Mucosa of stomach (tissue), 1 donor: ENCODE data around the gene KCTD21.

Experiments
- H3K27me3 ChIP-seq: one replicate; pipeline ENCODE4 v1.7.0; 2013; ENCODE audit warnings: mild to moderate bottlenecking, low read length; ENCODE audit not compliant: control insufficient read depth, insufficient read depth
- H3K36me3 ChIP-seq: one replicate; pipeline ENCODE4 v1.7.0; 2013; ENCODE audit warnings: low read length; ENCODE audit not compliant: control insufficient read depth, insufficient read depth
- H3K4me1 ChIP-seq: one replicate; pipeline ENCODE4 v1.7.0; 2013; ENCODE audit warnings: mild to moderate bottlenecking, low read length; ENCODE audit not compliant: control insufficient read depth, insufficient read depth
- H3K4me3 ChIP-seq: one replicate; pipeline ENCODE4 v1.7.0; 2013; ENCODE audit warnings: low read length
- H3K9ac ChIP-seq: one replicate; pipeline ENCODE4 v1.7.0; 2013; ENCODE audit warnings: mild to moderate bottlenecking, low read length, moderate library complexity
- H3K9me3 ChIP-seq: one replicate; pipeline ENCODE4 v1.7.0; 2013; ENCODE audit warnings: mild to moderate bottlenecking, low read length, moderate library complexity; ENCODE audit not compliant: control insufficient read depth
- donor health status: Pancreatic carcinoma.

Gene KCTD21

DNA sequence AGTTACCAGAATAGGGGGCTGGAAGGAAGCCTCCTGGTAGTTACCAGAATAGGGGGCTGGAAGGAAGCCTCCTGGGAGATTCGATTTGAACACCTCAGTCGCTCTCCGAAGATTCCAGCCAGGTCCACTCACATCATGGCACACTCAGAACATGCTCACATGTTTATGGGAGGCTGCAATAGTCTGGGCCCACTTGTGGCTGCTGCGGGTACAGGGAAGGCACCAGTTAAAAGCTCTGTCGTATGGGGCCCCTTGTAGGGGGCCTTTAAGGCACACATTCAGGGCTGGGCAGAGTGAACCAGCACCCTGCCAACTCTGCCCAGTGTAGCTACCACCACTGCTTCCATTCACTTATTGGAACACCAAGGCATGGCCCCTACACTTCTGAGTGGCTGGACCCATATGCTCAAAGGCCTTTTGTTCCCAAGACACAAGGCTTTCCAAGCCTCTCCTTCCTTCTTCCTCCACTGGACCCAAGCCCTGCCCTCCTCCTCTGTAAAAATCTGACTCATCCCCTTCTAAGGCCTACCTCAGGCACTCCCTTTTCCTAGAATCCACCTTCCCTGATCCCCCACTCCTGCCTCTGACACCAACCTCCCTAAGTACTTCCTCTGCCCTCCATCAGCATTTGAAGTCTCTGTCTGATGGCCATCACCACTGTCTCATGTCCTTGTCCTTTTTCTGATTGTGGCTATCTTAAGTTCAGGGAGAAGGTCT lies 28.3 kb upstream of the KCTD21 start:
- no peaks in the 10 kb centered on the region for H3K36me3 ChIP-seq
- no peak overlapping the region for H3K4me3 ChIP-seq
- no peaks in the 10 kb centered on the region for H3K4me1 ChIP-seq
- H3K9ac ChIP-seq, result no peak overlapping the region
- H3K27me3 ChIP-seq, result no peaks in the 10 kb centered on the region
- H3K9me3 ChIP-seq, result no peaks in the 10 kb centered on the region

DNA sequence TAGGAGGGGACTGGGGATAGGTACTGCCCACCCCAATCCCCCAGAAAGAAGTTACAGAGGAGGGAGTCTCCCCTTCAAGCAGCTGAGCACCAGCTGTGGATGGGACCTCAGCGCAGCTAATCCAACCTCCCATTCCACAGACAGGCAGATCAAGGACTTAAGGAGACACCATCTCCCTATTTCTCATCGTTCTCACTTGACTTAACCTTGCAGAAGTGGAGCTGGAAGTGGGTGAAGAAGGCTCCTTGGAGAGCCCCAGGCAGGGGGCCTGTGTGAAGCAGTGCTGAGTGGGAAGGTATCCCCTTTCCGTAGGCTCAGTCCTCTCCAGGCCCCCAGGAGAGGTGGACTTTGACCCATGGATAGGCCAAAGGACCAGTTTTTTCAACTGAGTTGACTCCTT lies 27.6 kb upstream of the KCTD21 start:
- H3K4me3 ChIP-seq, result no peak overlapping the region
- no peak overlapping the region for H3K9ac ChIP-seq
- H3K4me1 ChIP-seq, result no peaks in the 10 kb centered on the region
- no peaks in the 10 kb centered on the region for H3K9me3 ChIP-seq
- H3K27me3 ChIP-seq, result no peaks in the 10 kb centered on the region
- H3K36me3 ChIP-seq, result no peaks in the 10 kb centered on the region

DNA sequence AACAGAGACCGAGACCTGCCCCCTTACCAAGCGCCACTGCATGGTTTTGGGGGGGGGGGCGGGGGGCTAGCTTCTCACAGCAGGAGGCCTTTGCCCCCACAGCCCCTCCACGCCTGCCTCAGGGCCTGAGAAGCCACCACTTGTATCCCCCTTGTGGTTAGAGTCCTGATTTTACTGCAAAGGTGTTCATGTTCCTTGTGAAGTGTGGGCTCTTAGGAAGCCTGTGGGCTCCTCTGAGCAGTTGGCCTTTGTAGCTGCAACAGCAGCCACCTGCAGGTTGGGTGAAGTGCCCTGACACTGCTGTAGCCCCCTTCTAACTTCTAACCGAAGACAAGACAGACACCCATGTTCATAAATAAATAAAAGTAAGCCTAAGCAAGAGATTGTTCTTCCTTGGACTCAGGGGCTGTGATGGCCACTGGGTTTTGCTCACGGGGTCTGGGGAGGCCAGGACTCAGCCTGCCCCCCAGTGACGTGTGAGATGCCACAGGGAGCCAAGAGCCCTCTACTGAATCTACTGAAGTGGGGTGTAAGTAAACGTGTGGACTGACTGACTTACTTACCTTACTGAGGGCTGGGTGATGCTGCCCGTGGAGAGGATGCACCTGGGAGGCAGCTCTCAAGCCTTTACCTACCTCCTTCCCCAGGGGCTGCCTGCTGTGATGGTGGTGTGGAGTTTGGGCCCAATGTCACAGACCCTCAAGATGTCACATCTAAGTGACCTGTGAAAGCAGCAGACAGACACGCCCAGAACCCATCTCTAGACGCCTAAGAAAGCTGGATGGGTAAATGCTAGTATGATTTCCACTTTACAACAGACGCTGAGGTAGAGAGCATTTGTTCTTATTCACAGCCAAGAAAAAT lies 26.1 kb upstream of the KCTD21 start:
- Histone ChIP-seq H3K36me3 (no peaks in the 10 kb centered on the region), H3K4me3 (no peak overlapping the region), H3K27me3 (no peaks in the 10 kb centered on the region), H3K9me3 (no peaks in the 10 kb centered on the region), H3K9ac (no peak overlapping the region), H3K4me1 (no peaks in the 10 kb centered on the region)

DNA sequence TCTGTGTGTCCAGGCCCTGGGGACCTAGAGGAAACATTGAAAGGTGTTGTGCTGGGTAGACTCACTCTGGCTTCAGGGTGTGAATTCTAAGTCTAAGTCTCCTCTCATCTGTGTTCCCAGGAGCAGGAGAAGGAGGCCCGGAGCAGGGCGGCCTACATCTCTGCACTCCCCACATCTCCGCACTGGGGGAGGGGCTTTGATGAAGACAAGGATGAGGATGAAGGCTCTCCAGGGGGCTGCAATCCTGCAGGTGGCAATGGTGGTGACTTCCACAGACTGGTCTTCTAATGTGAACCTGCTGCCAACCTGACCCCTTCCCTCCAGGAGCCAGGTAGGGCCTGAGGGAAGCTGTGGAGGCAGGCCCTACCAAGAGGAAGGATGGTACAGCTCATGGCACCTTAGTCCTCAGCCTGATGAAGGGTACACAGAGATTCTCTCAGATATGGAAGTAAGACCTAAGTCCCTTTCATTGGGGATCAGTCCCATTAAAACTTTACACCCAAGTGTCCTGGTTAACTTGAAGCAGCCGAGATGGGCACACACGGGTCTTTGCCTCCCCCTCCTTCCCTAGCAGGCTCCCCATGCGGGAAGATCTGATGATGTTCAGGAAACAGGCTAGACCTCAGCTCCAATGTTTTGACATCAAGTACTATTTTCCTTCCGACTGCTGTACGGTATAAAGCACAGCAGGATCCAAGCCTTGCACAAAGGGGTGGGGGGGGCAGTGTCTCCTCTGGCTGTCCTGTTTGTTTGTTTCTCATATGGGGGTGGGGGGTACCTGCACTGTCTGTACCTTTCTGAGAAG lies 25.3 kb upstream of the KCTD21 start:
- Histone ChIP-seq H3K36me3 (no peaks in the 10 kb centered on the region), H3K9me3 (no peaks in the 10 kb centered on the region), H3K27me3 (no peaks in the 10 kb centered on the region), H3K9ac (no peak overlapping the region), H3K4me1 (no peaks in the 10 kb centered on the region), H3K4me3 (no peak overlapping the region)

DNA sequence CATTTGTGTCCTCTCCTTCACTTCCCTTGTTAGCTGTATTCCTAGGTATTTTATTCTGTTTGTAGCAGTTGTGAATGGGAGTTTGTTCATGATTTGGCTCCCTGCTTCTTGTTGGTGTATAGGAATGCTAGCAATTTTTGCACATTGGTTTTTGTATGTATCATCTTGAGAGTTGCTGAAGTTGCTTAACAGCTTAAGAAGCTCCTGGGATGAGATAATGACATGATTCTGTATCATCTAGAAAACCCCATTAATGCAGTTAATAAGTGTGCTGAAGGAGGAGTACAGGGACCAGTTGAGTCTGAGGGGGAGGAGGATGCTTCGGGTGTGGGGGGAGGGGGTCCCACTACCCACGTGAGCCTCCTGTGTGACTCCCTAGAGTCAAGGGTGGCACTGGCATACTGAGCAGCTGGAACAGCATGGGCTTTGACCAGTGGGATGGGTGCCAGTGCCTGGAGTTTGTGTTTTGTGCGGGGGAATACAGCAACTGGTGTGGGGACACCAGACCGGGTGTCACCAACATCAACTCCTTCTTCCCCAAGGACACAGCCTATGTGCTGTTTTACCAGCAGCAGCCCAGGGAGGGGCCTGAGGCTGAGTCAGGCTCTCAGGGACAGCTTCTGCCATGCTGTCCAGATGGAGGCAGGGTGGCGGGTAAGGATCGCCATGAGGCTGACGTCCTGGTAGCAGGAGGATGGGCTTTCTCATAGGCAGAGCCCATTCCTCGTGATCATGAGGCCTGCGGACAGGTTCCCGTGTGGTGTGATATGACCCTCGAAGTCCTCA lies 24.4 kb upstream of the KCTD21 start:
- H3K4me1 ChIP-seq, result no peaks in the 10 kb centered on the region
- no peaks in the 10 kb centered on the region for H3K36me3 ChIP-seq
- no peaks in the 10 kb centered on the region for H3K9me3 ChIP-seq
- H3K9ac ChIP-seq, result no peak overlapping the region
- H3K4me3 ChIP-seq, result no peak overlapping the region
- no peaks in the 10 kb centered on the region for H3K27me3 ChIP-seq

DNA sequence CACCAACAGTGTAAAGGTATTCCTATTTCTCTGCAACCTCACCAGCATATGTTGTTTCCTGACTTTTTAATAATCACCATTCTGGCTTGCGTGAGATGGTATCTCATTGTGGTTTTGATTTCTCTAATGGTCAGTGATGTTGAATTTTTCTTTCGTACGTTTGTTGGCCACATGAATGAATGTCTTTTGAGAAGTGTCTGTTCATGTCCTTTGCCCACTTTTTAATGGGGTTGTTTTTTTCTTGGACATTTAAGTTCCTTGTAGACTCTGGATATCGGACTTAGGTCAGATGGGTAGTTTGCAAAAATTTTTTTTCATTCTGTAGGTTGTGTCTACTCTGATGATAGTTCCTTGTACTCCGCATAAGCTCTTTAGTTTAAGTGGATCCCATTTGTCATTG lies 23.1 kb upstream of the KCTD21 start:
- Histone ChIP-seq H3K36me3 (no peaks in the 10 kb centered on the region), H3K4me3 (no peak overlapping the region), H3K4me1 (no peaks in the 10 kb centered on the region), H3K27me3 (no peaks in the 10 kb centered on the region), H3K9ac (no peak overlapping the region), H3K9me3 (no peaks in the 10 kb centered on the region)

DNA sequence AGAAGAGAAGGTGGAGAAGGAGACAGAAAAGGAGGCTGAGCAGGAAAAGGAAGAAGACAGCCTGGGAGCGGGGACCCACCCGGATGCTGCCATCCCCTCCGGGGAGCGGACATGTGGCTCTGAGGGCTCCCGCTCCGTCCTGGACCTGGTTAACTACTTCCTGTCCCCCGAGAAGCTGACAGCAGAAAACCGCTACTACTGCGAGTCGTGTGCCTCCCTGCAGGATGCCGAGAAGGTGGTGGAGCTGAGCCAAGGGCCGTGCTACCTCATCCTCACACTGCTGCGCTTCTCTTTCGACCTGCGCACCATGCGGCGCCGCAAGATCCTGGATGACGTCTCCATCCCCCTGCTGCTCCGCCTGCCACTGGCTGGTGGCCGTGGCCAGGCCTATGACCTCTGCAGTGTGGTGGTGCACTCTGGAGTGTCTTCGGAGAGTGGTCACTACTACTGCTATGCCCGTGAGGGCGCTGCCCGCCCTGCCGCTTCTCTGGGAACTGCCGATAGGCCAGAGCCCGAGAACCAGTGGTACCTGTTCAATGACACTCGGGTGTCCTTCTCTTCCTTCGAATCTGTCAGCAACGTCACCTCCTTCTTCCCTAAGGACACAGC lies 21.7 kb upstream of the KCTD21 start:
- Histone ChIP-seq H3K4me1 (no peaks in the 10 kb centered on the region), H3K4me3 (no peak overlapping the region), H3K27me3 (no peaks in the 10 kb centered on the region), H3K36me3 (no peaks in the 10 kb centered on the region), H3K9me3 (no peaks in the 10 kb centered on the region), H3K9ac (no peak overlapping the region)

DNA sequence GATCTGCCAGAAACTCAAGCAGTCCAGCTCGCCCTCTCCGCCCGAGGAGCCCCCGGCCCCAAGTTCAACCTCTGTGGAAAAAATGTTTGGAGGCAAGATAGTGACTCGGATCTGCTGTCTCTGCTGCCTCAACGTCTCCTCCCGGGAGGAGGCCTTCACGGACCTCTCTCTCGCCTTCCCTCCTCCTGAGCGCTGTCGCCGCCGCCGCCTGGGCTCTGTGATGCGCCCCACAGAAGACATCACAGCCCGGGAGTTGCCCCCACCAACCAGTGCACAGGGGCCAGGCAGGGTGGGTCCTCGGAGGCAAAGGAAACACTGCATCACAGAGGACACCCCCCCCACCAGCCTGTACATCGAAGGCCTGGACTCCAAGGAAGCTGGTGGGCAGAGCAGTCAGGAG lies 21.1 kb upstream of the KCTD21 start:
- H3K9ac ChIP-seq, result no peak overlapping the region
- H3K4me1 ChIP-seq, result no peaks in the 10 kb centered on the region
- H3K9me3 ChIP-seq, result no peaks in the 10 kb centered on the region
- H3K27me3 ChIP-seq, result no peaks in the 10 kb centered on the region
- no peaks in the 10 kb centered on the region for H3K36me3 ChIP-seq
- no peak overlapping the region for H3K4me3 ChIP-seq

DNA sequence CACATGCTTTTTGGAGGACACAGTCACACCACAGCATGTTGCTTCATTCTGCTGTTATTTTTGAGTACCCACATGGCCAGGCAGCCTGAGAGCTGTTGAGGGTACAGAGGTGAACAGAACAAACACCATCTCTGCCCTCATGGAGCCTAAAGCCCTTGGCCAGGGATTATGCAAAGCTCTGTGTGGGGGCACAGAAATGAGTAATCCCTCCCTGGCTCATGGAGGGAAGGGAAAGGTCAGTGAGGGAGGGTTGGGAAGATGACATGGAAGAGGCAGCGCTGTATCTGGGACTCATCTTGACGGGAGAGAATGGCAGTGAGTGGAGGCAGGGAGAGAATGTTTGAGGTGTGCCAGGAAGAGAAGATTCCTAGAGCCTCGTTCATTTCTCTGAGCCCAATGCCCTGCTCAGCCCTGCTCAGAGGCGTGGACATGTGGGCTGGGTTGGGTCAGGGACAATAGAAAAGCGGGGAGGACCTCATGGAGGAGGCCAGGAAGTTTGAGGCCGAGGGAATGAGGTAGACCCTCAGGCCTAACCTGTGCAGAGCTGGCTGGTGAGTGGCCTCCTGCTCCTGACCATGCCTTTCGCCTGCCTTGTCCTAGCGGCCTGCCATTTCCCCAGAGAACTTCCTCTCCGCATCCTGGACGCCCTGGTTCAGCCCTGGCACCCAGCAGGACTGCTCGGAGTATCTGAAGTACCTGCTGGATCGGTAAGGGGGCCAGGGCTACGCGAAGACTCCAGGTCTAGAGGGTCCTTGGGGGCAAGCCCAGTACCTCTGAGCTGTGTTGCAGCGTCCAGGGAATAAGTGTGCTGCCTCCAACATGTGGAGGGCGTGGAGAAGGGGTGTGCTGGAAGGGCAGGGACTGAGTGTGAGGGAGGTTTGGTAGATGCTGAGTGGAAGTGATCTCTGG lies 20.1 kb upstream of the KCTD21 start:
- no peaks in the 10 kb centered on the region for H3K9me3 ChIP-seq
- no peak overlapping the region for H3K4me3 ChIP-seq
- H3K36me3 ChIP-seq, result no peaks in the 10 kb centered on the region
- no peaks in the 10 kb centered on the region for H3K4me1 ChIP-seq
- H3K27me3 ChIP-seq, result no peaks in the 10 kb centered on the region
- H3K9ac ChIP-seq, result no peak overlapping the region

DNA sequence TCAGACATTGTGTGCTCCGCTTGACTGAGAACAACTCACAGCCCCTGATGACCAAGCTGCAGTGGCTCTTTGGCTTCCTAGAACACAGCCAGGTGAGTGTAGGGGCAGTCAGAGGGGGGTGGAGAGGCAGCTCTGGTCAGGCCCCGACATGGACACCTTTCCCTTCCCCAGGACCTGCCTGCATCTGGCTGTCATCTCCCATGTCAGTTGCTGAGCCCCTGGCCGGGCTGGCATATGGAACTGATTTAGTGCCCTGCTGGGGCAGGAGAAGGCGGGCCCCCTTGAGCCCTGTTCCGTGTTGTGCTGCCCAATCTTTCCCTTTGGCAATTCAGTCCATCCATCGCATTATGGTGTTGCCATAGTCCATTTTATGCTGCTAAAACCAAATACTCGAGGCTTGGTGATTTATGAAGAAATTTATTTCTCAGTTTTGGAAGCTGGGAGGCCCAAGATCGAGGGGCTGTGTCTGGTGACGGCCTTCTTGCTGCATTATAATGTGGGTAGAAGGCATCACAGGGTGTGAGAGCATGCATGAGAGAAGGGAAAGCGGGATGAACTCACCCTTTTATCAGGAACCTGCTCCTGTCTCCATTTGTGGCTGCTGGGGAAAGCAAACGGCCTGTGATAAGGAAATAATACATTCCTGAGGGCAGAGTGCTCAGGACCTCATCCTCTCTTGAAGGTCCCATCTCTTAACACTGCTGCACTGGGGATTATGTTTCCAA lies 19.3 kb upstream of the KCTD21 start:
- Histone ChIP-seq H3K4me3 (no peak overlapping the region), H3K36me3 (no peaks in the 10 kb centered on the region), H3K9ac (no peak overlapping the region), H3K27me3 (no peaks in the 10 kb centered on the region), H3K9me3 (no peaks in the 10 kb centered on the region), H3K4me1 (no peaks in the 10 kb centered on the region)
